Panc1 (cell line): ENCODE results near the gene MGST2. TPM values are rescaled to one million over a fixed set of nuclear protein-coding genes. Genes with fewer than 3 reads are reported as not detected.

Source experiments
- ATAC-seq: fragments of 200-7000 bp; cut with Tn5 transposase; 2 replicates; pipeline ENCODE4 v1.9.1; 2020; ENCODE audit warnings: mild to moderate bottlenecking, moderate library complexity
- BruUV-seq: library from RNA; stranded (reverse); fragments of 400-500 nt; replicated peaks from 2 replicates; lab custom pipeline; 2021; lab: Mats Ljungman, UMichigan
- CTCF ChIA-PET: fragments of 300-600 bp; sonication (Branson Sonifier 250); formaldehyde crosslinking; loops from one replicate; lab custom pipeline; 2022; ENCODE audit warnings: antibody characterized with exemption; lab: Charles Lee
- POLR2A ChIA-PET: fragments of 300-600 bp; sonication (Branson Sonifier 250); formaldehyde crosslinking; loops from one replicate; lab custom pipeline; 2022; ENCODE audit warnings: antibody characterized with exemption; lab: Charles Lee
- DNase-seq: peaks from one replicate; pipeline ENCODE4 v3.0.0-alpha.2; 2010; ENCODE audit warnings: low read depth, low spot score
- H3K27ac ChIP-seq: 2 replicates; pipeline ENCODE4 v1.5.1; 2011; ENCODE audit warnings: mild to moderate bottlenecking, low read length, inconsistent platforms
- H3K27me3 ChIP-seq: fragments of 200-500 bp; sonication (Bioruptor generic); 2 replicates; pipeline ENCODE4 v1.6.0; 2014; ENCODE audit warnings: low read length, inconsistent platforms; ENCODE audit not compliant: control insufficient read depth, insufficient read depth
- H3K36me3 ChIP-seq: fragments of 200-500 bp; sonication (Bioruptor generic); 2 replicates; pipeline ENCODE4 v1.5.1; 2014; ENCODE audit warnings: inconsistent platforms, mild to moderate bottlenecking, low read length, moderate library complexity; ENCODE audit not compliant: control insufficient read depth, insufficient read depth
- H3K4me1 ChIP-seq: 2 replicates; pipeline ENCODE4 v1.5.1; 2011; ENCODE audit warnings: inconsistent platforms, mild to moderate bottlenecking, low read length, moderate library complexity; ENCODE audit not compliant: control insufficient read depth, insufficient read depth
- H3K4me3 ChIP-seq, 2 experiments: 2 replicates each; pipeline ENCODE4 v1.5.1; 2011 to 2012; ENCODE audit warnings: low read depth in 2 of 2, low read length in 2 of 2, mild to moderate bottlenecking in 2 of 2, inconsistent platforms in 1 of 2, moderate library complexity in 1 of 2
- H3K9me3 ChIP-seq: fragments of 200-500 bp; sonication (Bioruptor generic); 2 replicates; pipeline ENCODE4 v1.5.1; 2014; ENCODE audit warnings: low read depth, mild to moderate bottlenecking, inconsistent platforms, low read length, moderate library complexity; ENCODE audit not compliant: control insufficient read depth, insufficient read depth
- POLR2AphosphoS5 ChIP-seq: IDR thresholded peaks from 2 replicates; pipeline ENCODE4 v1.6.1; 2012; ENCODE audit warnings: mild to moderate bottlenecking, low read depth, low read length, moderate library complexity
- SIN3A ChIP-seq: IDR thresholded peaks from 2 replicates; pipeline ENCODE4 v1.6.1; 2012; ENCODE audit warnings: low read depth, mild to moderate bottlenecking, low read length, moderate library complexity, borderline replicate concordance; ENCODE audit not compliant: insufficient read depth
- TCF7L2 ChIP-seq: IDR thresholded peaks from 2 replicates; pipeline ENCODE4 v1.6.1; 2011; ENCODE audit warnings: mild to moderate bottlenecking, low read depth, low read length, inconsistent platforms
- in situ Hi-C: cut with HindIII; loops from 2 replicates; pipeline ENCODE4 v1.10.0; 2016; ENCODE audit warnings: low sequenced_read_pairs, low pct_unique_long_range_greater_than_20kb
- intact Hi-C: fragments of 100-400 bp; cut with micrococcal nuclease; formaldehyde crosslinking; loops from one replicate; pipeline ENCODE4 v1.10.0; 2022; ENCODE audit not compliant: unreplicated experiment
- total RNA-seq: library from RNA; stranded (reverse); gene quantifications from one replicate; pipeline ENCODE4 v1.2.1, GENCODE V29; 2021; ENCODE audit not compliant: unreplicated experiment
- TF ChIP-seq, protein P1 (sequence below): fragments of 450-650 bp; IDR thresholded peaks from 2 replicates; pipeline ENCODE4 v1.5.1; 2017; ENCODE audit warnings: mild to moderate bottlenecking
- TF ChIP-seq, protein P2 (sequence below), 2 experiments: IDR thresholded peaks; 2 replicates each; pipeline ENCODE4 v1.6.1; 2011 to 2012; ENCODE audit warnings: low read depth in 2 of 2, control low read depth in 1 of 2, low read length in 1 of 2, mild to moderate bottlenecking in 1 of 2, moderate library complexity in 1 of 2; ENCODE audit not compliant: insufficient read depth in 1 of 2

Gene MGST2
- total RNA-seq, 1 experiment from 2014 or later: 17.4 TPM

DNA sequence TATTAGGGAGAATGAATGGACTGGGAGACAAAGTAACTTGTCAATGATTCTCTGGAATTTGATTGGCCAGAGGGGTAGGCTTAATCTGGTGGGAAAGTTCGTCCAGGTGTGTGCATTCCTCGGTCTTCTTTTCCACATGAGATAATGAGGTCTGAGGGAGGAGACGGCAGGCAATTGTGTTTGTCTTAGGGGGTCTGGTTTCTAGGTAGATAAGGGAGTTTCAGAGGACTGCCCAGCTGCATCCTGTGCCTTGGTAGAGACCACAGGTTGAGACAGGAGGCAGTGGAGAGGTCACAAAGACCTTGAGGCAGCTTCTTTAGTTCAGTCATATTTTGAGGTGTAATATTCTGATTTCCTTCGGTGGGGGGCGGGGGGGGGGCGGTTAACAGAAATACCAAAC lies 4.3 kb downstream of the MGST2 start:
- no peaks in the 10 kb centered on the region for H3K36me3 ChIP-seq
- H3K27me3 ChIP-seq: no peaks in the 10 kb centered on the region
- no TSS peak for BruUV-seq
- TF ChIP-seq SIN3A (no peak), POLR2AphosphoS5 (no peak), TCF7L2 (no peak)
- TF ChIP-seq, protein P1, sequence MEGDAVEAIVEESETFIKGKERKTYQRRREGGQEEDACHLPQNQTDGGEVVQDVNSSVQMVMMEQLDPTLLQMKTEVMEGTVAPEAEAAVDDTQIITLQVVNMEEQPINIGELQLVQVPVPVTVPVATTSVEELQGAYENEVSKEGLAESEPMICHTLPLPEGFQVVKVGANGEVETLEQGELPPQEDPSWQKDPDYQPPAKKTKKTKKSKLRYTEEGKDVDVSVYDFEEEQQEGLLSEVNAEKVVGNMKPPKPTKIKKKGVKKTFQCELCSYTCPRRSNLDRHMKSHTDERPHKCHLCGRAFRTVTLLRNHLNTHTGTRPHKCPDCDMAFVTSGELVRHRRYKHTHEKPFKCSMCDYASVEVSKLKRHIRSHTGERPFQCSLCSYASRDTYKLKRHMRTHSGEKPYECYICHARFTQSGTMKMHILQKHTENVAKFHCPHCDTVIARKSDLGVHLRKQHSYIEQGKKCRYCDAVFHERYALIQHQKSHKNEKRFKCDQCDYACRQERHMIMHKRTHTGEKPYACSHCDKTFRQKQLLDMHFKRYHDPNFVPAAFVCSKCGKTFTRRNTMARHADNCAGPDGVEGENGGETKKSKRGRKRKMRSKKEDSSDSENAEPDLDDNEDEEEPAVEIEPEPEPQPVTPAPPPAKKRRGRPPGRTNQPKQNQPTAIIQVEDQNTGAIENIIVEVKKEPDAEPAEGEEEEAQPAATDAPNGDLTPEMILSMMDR: no peak
- TF ChIP-seq, protein P2, sequence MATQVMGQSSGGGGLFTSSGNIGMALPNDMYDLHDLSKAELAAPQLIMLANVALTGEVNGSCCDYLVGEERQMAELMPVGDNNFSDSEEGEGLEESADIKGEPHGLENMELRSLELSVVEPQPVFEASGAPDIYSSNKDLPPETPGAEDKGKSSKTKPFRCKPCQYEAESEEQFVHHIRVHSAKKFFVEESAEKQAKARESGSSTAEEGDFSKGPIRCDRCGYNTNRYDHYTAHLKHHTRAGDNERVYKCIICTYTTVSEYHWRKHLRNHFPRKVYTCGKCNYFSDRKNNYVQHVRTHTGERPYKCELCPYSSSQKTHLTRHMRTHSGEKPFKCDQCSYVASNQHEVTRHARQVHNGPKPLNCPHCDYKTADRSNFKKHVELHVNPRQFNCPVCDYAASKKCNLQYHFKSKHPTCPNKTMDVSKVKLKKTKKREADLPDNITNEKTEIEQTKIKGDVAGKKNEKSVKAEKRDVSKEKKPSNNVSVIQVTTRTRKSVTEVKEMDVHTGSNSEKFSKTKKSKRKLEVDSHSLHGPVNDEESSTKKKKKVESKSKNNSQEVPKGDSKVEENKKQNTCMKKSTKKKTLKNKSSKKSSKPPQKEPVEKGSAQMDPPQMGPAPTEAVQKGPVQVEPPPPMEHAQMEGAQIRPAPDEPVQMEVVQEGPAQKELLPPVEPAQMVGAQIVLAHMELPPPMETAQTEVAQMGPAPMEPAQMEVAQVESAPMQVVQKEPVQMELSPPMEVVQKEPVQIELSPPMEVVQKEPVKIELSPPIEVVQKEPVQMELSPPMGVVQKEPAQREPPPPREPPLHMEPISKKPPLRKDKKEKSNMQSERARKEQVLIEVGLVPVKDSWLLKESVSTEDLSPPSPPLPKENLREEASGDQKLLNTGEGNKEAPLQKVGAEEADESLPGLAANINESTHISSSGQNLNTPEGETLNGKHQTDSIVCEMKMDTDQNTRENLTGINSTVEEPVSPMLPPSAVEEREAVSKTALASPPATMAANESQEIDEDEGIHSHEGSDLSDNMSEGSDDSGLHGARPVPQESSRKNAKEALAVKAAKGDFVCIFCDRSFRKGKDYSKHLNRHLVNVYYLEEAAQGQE (IDR thresholded peaks at IDR 0.05; ENCODE audit: insufficient read depth in 1 of 2, low read depth in 2 of 2, low read length in 1 of 2): no peak
- POLR2A ChIA-PET: no interaction called here
- H3K9me3 ChIP-seq: no peaks in the 10 kb centered on the region
- H3K4me3 ChIP-seq: no peak overlapping the region
- peaks cover 7% of the 10 kb centered on the region for H3K4me1 ChIP-seq
- intact Hi-C loops: no loop called here
- ATAC-seq (no peak), DNase-seq (no peak)
- CTCF ChIA-PET: interaction anchor here (0.6 kb wide), 1 partner anchor 140 kb away, joined by 4 read pairs; no protein-coding TSS in a partner anchor
- no peak overlapping the region for H3K27ac ChIP-seq
- in situ Hi-C loops: no loop called here

GRCh38 chr4:139670775-139671174 lies 5.2 kb downstream of the MGST2 start:
- Histone ChIP-seq H3K4me3 (no peak overlapping the region), H3K36me3 (no peaks in the 10 kb centered on the region), H3K27ac (no peak overlapping the region), H3K9me3 (no peaks in the 10 kb centered on the region), H3K27me3 (no peaks in the 10 kb centered on the region), H3K4me1 (peaks cover 4% of the 10 kb centered on the region; the same call in 1 of the 2 replicates)
- DNase-seq: no peak
- TF ChIP-seq TCF7L2: no peak
- TF ChIP-seq, protein P2 (IDR thresholded peaks at IDR 0.05; ENCODE audit: insufficient read depth in 1 of 2, low read depth in 2 of 2, low read length in 1 of 2): no peak
- no peak for TF ChIP-seq POLR2AphosphoS5
- TF ChIP-seq, protein P1: no peak
- TF ChIP-seq SIN3A: no peak
- in situ Hi-C loops: no loop called here
- no TSS peak for BruUV-seq
- no peak for ATAC-seq
- intact Hi-C loops: no loop called here
- ChIA-PET POLR2A (no interaction called here), CTCF (no interaction called here)
